Coronary artery (tissue), 2 donors: ENCODE measurements around the gene CNKSR3.

ENCODE experiments used
- DNase-seq: peaks from one replicate; pipeline ENCODE4 v3.0.0-alpha.2; 2017; ENCODE audit warnings: low spot score
- H3K27ac ChIP-seq, 2 donors: fragments of 200-600 bp; sonication (generic); one replicate each; pipeline ENCODE4 v1.5.1; 2016 to 2019
- H3K4me3 ChIP-seq: fragments of 200-600 bp; sonication (generic); 2 replicates; pipeline ENCODE4 v1.5.1; 2016; ENCODE audit warnings: mild to moderate bottlenecking, moderate library complexity
- TF ChIP-seq, protein P1 (sequence below): fragments of 200-600 bp; sonication (generic); IDR thresholded peaks from one replicate; pipeline ENCODE4 v1.5.1; 2019; ENCODE audit warnings: antibody characterized with exemption

CNKSR3 gene

DNA sequence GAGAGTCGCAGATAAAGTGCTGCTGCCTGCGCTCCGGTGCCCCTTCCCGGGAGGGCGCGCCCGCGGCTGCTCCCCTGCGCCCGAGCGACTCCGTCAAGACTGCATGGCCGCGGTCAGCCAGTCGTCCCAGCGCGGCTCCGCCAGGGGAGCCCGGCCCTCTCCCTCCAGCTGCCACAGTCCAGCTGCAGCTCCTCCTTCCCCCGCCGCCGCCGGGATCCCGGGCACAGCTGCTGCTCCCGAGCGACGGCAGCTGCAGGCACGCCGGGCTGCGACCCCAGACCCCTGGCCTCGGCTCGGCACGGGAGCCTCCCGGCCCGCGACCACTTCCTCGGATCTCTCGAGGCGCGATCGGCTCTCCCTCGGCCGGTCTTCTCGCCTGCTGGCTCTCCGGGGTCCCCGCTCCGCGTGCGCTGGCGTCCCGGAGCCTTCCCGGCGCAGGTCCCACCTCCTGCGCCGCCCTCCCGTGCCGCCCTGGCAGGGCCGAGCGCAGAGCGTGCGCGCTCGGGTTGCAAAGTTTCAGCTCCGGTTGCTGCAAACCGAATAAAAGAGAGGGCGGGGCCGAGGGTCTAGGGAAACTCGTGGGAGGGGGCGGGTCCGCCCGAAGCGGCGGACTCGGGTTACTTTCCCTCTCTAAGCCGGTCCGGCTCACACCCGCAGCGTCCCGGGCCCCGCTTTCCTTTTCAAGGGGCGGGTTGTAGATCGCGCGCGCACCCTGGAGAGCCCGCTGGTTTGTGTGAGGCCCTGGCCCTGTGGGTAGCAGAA lies at the start of gene CNKSR3:
Gene CNKSR3 (minus strand): TSS at position 542 of the 762 bp plus-strand sequence. CDS start 571 bp downstream, outside the sequence.
- Histone ChIP-seq H3K27ac (peak within 1 kb of the TSS; percentile 95 to 96), H3K4me3 (peak within 1 kb of the TSS; percentile 94)
- TF ChIP-seq, protein P1, sequence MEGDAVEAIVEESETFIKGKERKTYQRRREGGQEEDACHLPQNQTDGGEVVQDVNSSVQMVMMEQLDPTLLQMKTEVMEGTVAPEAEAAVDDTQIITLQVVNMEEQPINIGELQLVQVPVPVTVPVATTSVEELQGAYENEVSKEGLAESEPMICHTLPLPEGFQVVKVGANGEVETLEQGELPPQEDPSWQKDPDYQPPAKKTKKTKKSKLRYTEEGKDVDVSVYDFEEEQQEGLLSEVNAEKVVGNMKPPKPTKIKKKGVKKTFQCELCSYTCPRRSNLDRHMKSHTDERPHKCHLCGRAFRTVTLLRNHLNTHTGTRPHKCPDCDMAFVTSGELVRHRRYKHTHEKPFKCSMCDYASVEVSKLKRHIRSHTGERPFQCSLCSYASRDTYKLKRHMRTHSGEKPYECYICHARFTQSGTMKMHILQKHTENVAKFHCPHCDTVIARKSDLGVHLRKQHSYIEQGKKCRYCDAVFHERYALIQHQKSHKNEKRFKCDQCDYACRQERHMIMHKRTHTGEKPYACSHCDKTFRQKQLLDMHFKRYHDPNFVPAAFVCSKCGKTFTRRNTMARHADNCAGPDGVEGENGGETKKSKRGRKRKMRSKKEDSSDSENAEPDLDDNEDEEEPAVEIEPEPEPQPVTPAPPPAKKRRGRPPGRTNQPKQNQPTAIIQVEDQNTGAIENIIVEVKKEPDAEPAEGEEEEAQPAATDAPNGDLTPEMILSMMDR, result no peak
- DNase-seq, result peak; percentile 90

DNA sequence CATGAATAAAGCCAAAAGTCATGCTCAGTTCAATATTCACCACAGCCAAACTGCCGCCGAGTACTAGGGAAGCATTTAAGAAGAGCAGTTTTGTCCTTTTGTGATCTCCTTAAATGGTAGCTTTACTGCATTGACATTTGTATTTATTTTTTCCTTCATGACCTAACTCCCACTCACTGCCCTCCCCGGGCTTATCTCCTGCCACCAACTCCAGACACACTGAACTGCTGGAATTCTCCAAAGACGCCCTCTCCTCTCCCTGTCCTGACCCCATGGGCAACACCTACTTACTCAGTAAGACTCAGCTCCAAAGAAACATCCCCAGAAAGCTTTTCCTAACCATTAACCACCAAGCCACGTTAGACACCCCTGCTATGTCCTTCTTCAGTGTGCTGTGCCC lies 48.5 kb upstream of the CNKSR3 start:
- Histone ChIP-seq H3K4me3 (no peak overlapping the region), H3K27ac (no peak overlapping the region)
- TF ChIP-seq, protein P1, result no peak
- DNase-seq, result no peak

GRCh38 chr6:154558513-154558912 lies 48.0 kb upstream of the CNKSR3 start:
- H3K4me3 ChIP-seq, result no peak overlapping the region
- TF ChIP-seq, protein P1, result no peak
- H3K27ac ChIP-seq, result no peak overlapping the region
- no peak for DNase-seq

GRCh38 chr6:154555073-154555677 lies 44.7 kb upstream of the CNKSR3 start:
- no peak overlapping the region for H3K4me3 ChIP-seq
- TF ChIP-seq, protein P1, result no peak
- no peak overlapping the region for H3K27ac ChIP-seq
- DNase-seq, result no peak

- no peak overlapping the region for H3K4me3 ChIP-seq
- no peak for DNase-seq
- no peak overlapping the region for H3K27ac ChIP-seq
- TF ChIP-seq, protein P1, result no peak
Measured at GRCh38 chr6:154554491-154554890, 44.0 kb upstream of the CNKSR3 start.

GRCh38 chr6:154550779-154551178 lies 40.3 kb upstream of the CNKSR3 start:
- no peak for DNase-seq
- Histone ChIP-seq H3K4me3 (no peak overlapping the region), H3K27ac (no peak overlapping the region)
- TF ChIP-seq, protein P1, result no peak

DNA sequence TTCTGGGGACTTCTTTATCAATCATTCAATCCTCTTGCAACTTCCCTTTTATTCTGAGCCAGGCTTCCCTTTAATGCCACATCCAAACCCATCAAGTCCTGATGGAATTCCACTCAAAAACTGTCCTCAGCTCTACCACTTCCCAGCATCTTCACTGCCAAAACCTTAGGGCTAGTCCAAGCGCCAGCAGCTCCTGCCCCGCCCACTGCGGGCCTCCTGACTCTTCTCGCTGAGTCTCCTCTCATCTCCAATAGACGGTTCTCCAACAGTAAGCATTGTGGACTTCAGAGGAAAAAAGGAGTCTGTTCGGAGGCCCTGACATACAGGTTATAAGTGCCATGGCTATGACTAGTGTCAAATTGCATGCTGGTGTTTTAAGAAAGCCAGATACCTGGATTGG lies 38.7 kb upstream of the CNKSR3 start:
- TF ChIP-seq, protein P1, result no peak
- Histone ChIP-seq H3K27ac (no peak overlapping the region), H3K4me3 (no peak overlapping the region)
- DNase-seq, result no peak
